CD14-positive monocyte (primary cell): ENCODE measurements around the gene UTP14C. TPM values are rescaled to one million over a fixed set of nuclear protein-coding genes. Genes with fewer than 3 reads are reported as not detected.

Experiments
- DNase-seq, 3 donors: peaks; one replicate each; pipeline ENCODE4 v3.0.0-alpha.2; 2011 to 2022
- H2AFZ ChIP-seq: 2 replicates; pipeline ENCODE4 v1.6.0; 2012; ENCODE audit warnings: mild to moderate bottlenecking, low read depth, low read length, inconsistent platforms; ENCODE audit not compliant: insufficient read depth, poor library complexity, severe bottlenecking
- H3K27ac ChIP-seq, 2 donors: 1 replicate in 1 of 2; 2 replicates in 1 of 2; pipeline ENCODE4 v1.5.1; 2012 to 2013; ENCODE audit warnings: low read length in 2 of 2, control low read depth in 1 of 2, inconsistent platforms in 1 of 2, low read depth in 1 of 2, mild to moderate bottlenecking in 1 of 2
- H3K27me3 ChIP-seq, 2 donors: one replicate each; pipeline versions ENCODE4 v1.6.0 to v1.6.1; 2011 to 2013; ENCODE audit warnings: low read length in 2 of 2; ENCODE audit not compliant: control insufficient read depth in 2 of 2, insufficient read depth in 2 of 2
- H3K36me3 ChIP-seq, 2 donors: replicated peaks in 1 of 2; 1 replicate in 1 of 2; 2 replicates in 1 of 2; pipeline versions ENCODE4 v1.5.1 to v1.6.1; 2012 to 2013; ENCODE audit warnings: low read length in 2 of 2, control low read depth in 1 of 2, inconsistent platforms in 1 of 2, mild to moderate bottlenecking in 1 of 2; ENCODE audit not compliant: insufficient read depth in 2 of 2, control insufficient read depth in 1 of 2
- H3K4me1 ChIP-seq, 2 donors: 1 replicate in 1 of 2; 2 replicates in 1 of 2; pipeline versions ENCODE4 v1.5.1 to v1.6.1; 2012 to 2013; ENCODE audit warnings: low read length in 2 of 2, control low read depth in 1 of 2, inconsistent platforms in 1 of 2, mild to moderate bottlenecking in 1 of 2, moderate library complexity in 1 of 2; ENCODE audit not compliant: insufficient read depth in 2 of 2, control insufficient read depth in 1 of 2
- H3K4me2 ChIP-seq: replicated peaks from 2 replicates; pipeline ENCODE3; 2012; ENCODE audit warnings: low read length, moderate library complexity, mild to moderate bottlenecking; ENCODE audit not compliant: poor library complexity, severe bottlenecking; ENCODE audit errors: extremely low read depth
- H3K4me3 ChIP-seq, 3 experiments: fragments of 200-600 bp in 1 of 3; sonication (generic) in 1 of 3; replicated peaks in 1 of 3; 1 replicate in 2 of 3; 2 replicates in 1 of 3; pipeline ENCODE4 v1.5.1; 2011 to 2013; ENCODE audit warnings: low read length in 3 of 3, mild to moderate bottlenecking in 3 of 3, control low read depth in 2 of 3, low read depth in 2 of 3, inconsistent platforms in 1 of 3, moderate library complexity in 1 of 3
- H3K79me2 ChIP-seq: 2 replicates; pipeline ENCODE4 v1.6.0; 2012; ENCODE audit warnings: mild to moderate bottlenecking, control low read depth, inconsistent platforms, low read length, moderate library complexity; ENCODE audit not compliant: insufficient read depth
- H3K9ac ChIP-seq: 2 replicates; pipeline ENCODE4 v1.6.0; 2017; ENCODE audit warnings: low read length, mild to moderate bottlenecking; ENCODE audit not compliant: insufficient read depth, poor library complexity, severe bottlenecking
- H3K9me3 ChIP-seq, 2 donors: replicated peaks in 1 of 2; 1 replicate in 1 of 2; 2 replicates in 1 of 2; pipeline versions ENCODE4 v1.5.1 to v1.6.1; 2012 to 2013; ENCODE audit warnings: low read length in 2 of 2, control low read depth in 1 of 2; ENCODE audit not compliant: control insufficient read depth in 1 of 2, insufficient read depth in 1 of 2
- H4K20me1 ChIP-seq: 2 replicates; pipeline ENCODE4 v1.6.0; 2012; ENCODE audit warnings: mild to moderate bottlenecking, low read length, control low read depth, moderate library complexity; ENCODE audit not compliant: insufficient read depth
- H3K27ac Mint-ChIP-seq, 7 donors: one replicate each; pipeline ENCODE4 v1.8.0; 2020; ENCODE audit warnings: mild to moderate bottlenecking in 7 of 7, mixed read lengths in 7 of 7, moderate library complexity in 6 of 7, inconsistent platforms in 2 of 7
- H3K27me3 Mint-ChIP-seq, 3 donors: one replicate each; pipeline ENCODE4 v1.8.0; 2021 to 2022; ENCODE audit warnings: low read depth in 3 of 3, mild to moderate bottlenecking in 3 of 3, mixed read lengths in 3 of 3, moderate library complexity in 3 of 3, inconsistent platforms in 1 of 3
- H3K36me3 Mint-ChIP-seq, 2 donors: one replicate each; pipeline ENCODE4 v1.8.0; 2020; ENCODE audit warnings: mixed read lengths in 2 of 2, inconsistent platforms in 1 of 2, mild to moderate bottlenecking in 1 of 2
- H3K4me1 Mint-ChIP-seq: one replicate; pipeline ENCODE4 v1.8.0; 2020; ENCODE audit warnings: mild to moderate bottlenecking, mixed read lengths
- H3K4me3 Mint-ChIP-seq, 2 donors: one replicate each; pipeline ENCODE4 v1.8.0; 2020; ENCODE audit warnings: mild to moderate bottlenecking in 2 of 2, mixed read lengths in 2 of 2, moderate library complexity in 1 of 2
- H3K9me3 Mint-ChIP-seq, 7 donors: one replicate each; pipeline ENCODE4 v1.8.0; 2020 to 2022; ENCODE audit warnings: mixed read lengths in 7 of 7, mild to moderate bottlenecking in 6 of 7, moderate library complexity in 6 of 7, inconsistent platforms in 2 of 7
- CTCF ChIP-seq: fragments of 200-600 bp; IDR thresholded peaks from one replicate; pipeline ENCODE4 v1.8.0; 2022; ENCODE audit warnings: antibody characterized with exemption, mild to moderate bottlenecking
- WGBS: methylation state at CpG from one replicate; pipeline ENCODE4 v1.1.5; 2013; ENCODE audit warnings: missing lambda C conversion rate; ENCODE audit not compliant: insufficient coverage; 5-methylcytosine and 5-hydroxymethylcytosine counted together
- intact Hi-C, 2 donors: fragments of 100-400 bp; cut with micrococcal nuclease; formaldehyde crosslinking; loops; one replicate each; pipeline versions ENCODE4 v1.15.0 to v1.15.1; 2023
- polyA plus RNA-seq, 3 donors: library from polyadenylated mRNA; depleted of rRNA in 1 of 3; unstranded in 2 of 3; stranded (reverse) in 1 of 3; fragments of 300-500 nt in 2 of 3; fragments of >200 nt in 1 of 3; fragmentation: Illumina TruSeq in 2 of 3; gene quantifications; 1 replicate in 2 of 3; 2 replicates in 1 of 3; pipeline ENCODE4 v1.2.3, GENCODE V29; 2012 to 2021

The UTP14C gene
- polyA plus RNA-seq, 3 donors, result 1.2 to 1.5 (median 1.2) TPM

- Histone ChIP-seq H3K9ac (no peak overlapping the region), H3K4me1 (no peaks in the 10 kb centered on the region), H3K36me3 (no peaks in the 10 kb centered on the region), H3K4me2 (no peak overlapping the region), H3K9me3 (no peaks in the 10 kb centered on the region), H4K20me1 (no peaks in the 10 kb centered on the region), H3K4me3 (no peak overlapping the region), H3K79me2 (no peaks in the 10 kb centered on the region), H2AFZ (no peak overlapping the region), H3K27me3 (no peaks in the 10 kb centered on the region), H3K27ac (no peak overlapping the region)
- Mint-ChIP-seq H3K9me3 (peaks cover 0 to 7% (median 1%) of the 10 kb centered on the region in 7 donors), H3K27ac (no peak overlapping the region), H3K36me3 (no peaks in the 10 kb centered on the region), H3K27me3 (peaks cover 0 to 2% (median 0%) of the 10 kb centered on the region in 3 donors), H3K4me1 (no peaks in the 10 kb centered on the region), H3K4me3 (no peak overlapping the region)
- WGBS, result 100% methylated on average over 2 of the region's 3 CpGs
- intact Hi-C loops, result no loop called here
- no peak for TF ChIP-seq CTCF
- DNase-seq, result no peak
These were observed 23.0 kb downstream of the UTP14C start for GRCh38 chr13:52047463-52047862.

GRCh38 chr13:52048516-52048915, 24.0 kb downstream of the UTP14C start:
- H3K9ac ChIP-seq, result no peak overlapping the region
- H3K4me3 ChIP-seq, result no peak overlapping the region
- no peaks in the 10 kb centered on the region for H3K4me1 ChIP-seq
- no peaks in the 10 kb centered on the region for H3K79me2 ChIP-seq
- WGBS, result 100% methylated on average over 2 of the region's 2 CpGs
- no peaks in the 10 kb centered on the region for H4K20me1 ChIP-seq
- no peak overlapping the region for H3K27ac Mint-ChIP-seq
- no peaks in the 10 kb centered on the region for H3K4me1 Mint-ChIP-seq
- H3K27me3 Mint-ChIP-seq, result peaks cover 0 to 2% (median 0%) of the 10 kb centered on the region in 3 donors
- H3K4me2 ChIP-seq, result no peak overlapping the region
- DNase-seq, result no peak
- no peaks in the 10 kb centered on the region for H3K36me3 Mint-ChIP-seq
- intact Hi-C loops, result no loop called here
- H3K27ac ChIP-seq, result no peak overlapping the region
- peaks cover 0 to 7% (median 2%) of the 10 kb centered on the region in 7 donors for H3K9me3 Mint-ChIP-seq
- no peaks in the 10 kb centered on the region for H3K9me3 ChIP-seq
- no peaks in the 10 kb centered on the region for H3K27me3 ChIP-seq
- no peak overlapping the region for H3K4me3 Mint-ChIP-seq
- no peak for TF ChIP-seq CTCF
- H2AFZ ChIP-seq, result no peak overlapping the region
- no peaks in the 10 kb centered on the region for H3K36me3 ChIP-seq
